Transverse colon (tissue), 3 donors: ENCODE data around the gene JADE2.

Source experiments
- EP300 ChIP-seq: sonication (generic); formaldehyde crosslinking; IDR thresholded peaks from one replicate; pipeline ENCODE4 v1.6.1; 2017; ENCODE audit warnings: antibody characterized with exemption, low read depth
- TF ChIP-seq, protein P1 (sequence below), 5 experiments: fragments of 200-600 bp in 3 of 5; fragments of 450-650 bp in 2 of 5; sonication (generic) in 3 of 5; IDR thresholded peaks; 1 replicate in 2 of 5; 2 replicates in 3 of 5; pipeline ENCODE4 v1.5.1; 2016 to 2017; ENCODE audit warnings: antibody characterized with exemption in 5 of 5, inconsistent platforms in 3 of 5, mild to moderate bottlenecking in 2 of 5, moderate library complexity in 1 of 5

DNA sequence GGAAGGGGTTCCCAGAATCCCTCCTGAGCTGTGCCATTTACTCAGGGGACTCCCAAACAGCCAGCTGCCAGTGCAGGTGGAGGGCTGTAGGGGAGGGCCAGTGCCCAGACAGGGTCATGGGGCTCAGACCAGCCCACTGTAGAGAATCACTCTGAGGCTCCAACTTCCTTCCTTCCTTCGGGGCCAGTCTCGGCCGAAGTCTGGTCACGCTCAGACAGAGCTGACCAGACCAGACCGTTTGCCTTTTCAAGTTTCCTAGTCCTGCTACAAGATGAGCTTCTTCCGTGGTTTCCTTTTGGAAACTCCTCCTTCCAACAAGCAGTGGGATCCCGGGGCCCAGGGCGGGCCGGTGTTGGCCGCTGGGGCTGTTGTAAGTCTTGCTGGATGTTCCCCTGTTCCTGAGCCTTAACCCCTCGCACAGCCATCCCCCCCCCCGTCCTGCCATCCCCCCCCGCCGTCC lies 54.6 kb downstream of the JADE2 start:
- TF ChIP-seq, protein P1, sequence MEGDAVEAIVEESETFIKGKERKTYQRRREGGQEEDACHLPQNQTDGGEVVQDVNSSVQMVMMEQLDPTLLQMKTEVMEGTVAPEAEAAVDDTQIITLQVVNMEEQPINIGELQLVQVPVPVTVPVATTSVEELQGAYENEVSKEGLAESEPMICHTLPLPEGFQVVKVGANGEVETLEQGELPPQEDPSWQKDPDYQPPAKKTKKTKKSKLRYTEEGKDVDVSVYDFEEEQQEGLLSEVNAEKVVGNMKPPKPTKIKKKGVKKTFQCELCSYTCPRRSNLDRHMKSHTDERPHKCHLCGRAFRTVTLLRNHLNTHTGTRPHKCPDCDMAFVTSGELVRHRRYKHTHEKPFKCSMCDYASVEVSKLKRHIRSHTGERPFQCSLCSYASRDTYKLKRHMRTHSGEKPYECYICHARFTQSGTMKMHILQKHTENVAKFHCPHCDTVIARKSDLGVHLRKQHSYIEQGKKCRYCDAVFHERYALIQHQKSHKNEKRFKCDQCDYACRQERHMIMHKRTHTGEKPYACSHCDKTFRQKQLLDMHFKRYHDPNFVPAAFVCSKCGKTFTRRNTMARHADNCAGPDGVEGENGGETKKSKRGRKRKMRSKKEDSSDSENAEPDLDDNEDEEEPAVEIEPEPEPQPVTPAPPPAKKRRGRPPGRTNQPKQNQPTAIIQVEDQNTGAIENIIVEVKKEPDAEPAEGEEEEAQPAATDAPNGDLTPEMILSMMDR (IDR thresholded peaks at IDR 0.05), result no peak
- TF ChIP-seq EP300, result no peak
